ENCODE results near the gene ADGRL3.
"Not testable (repeated sequence)": the region's sequence is repeated elsewhere in the genome, so short reads cannot be mapped to it uniquely, and the experiment has no call there.

The ADGRL3 gene

DNA sequence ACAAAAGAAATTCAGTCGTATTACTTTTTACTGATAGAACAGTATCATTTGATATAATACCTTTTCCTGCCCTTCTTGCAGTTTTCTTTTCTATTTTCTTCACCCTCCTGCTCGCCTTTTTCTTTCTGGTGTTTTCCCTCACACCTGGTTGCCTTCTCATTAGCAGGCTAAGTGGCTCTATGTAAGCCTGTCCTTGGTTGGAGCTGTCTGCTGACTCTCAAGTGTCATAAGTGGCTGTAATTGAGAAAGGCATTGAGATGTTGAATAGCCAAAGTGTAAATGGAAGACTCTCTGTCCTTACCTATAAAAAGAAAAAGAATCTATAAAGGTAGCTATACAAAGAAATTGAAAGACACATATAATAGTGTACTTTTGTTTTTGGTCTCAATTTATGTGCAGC is 180.7 kb downstream of the ADGRL3 start:
- Histone ChIP-seq H2AFZ (ENCODE audit: insufficient read depth, low read length, poor library complexity) (no peak overlapping the region), H3K4me2 (ENCODE audit: low read length) (no peak overlapping the region), H3K4ac (ENCODE audit: low read depth, low read length) (no peak overlapping the region), H3K4me3 (ENCODE audit: low read depth, low read length) (no peak overlapping the region), H2BK5ac (ENCODE audit: low read depth, low read length, poor library complexity) (no peak overlapping the region), H2BK120ac (ENCODE audit: insufficient read depth, low read length, poor library complexity) (no peak overlapping the region), H3K9ac (ENCODE audit: low read length) (no peak overlapping the region), H4K8ac (ENCODE audit: low read depth, low read length) (no peak overlapping the region), H4K12ac (ENCODE audit: low read depth, low read length) (no peak overlapping the region), H3K4me1 (ENCODE audit: control insufficient read depth in 1 of 2, insufficient read depth in 2 of 2, low read length in 2 of 2) (no peaks in the 10 kb centered on the region), H3K23ac (ENCODE audit: low read length) (no peak overlapping the region), H3K79me2 (ENCODE audit: control insufficient read depth, insufficient read depth, low read length, poor library complexity) (no peaks in the 10 kb centered on the region), H3K9me3 (ENCODE audit: insufficient read depth, low read depth, low read length) (no peaks in the 10 kb centered on the region), H2AK5ac (ENCODE audit: low read length) (no peak overlapping the region), H3K27ac (ENCODE audit: low read depth, low read length) (no peak overlapping the region), H3K36me3 (ENCODE audit: control insufficient read depth in 1 of 2, insufficient read depth in 2 of 2, low read length in 2 of 2) (no peaks in the 10 kb centered on the region), H3K18ac (ENCODE audit: low read length) (no peak overlapping the region), H3K14ac (ENCODE audit: low read length) (no peak overlapping the region), H3K79me1 (ENCODE audit: low read length) (no peaks in the 10 kb centered on the region), H2BK12ac (ENCODE audit: low read length) (no peak overlapping the region), H3K27me3 (ENCODE audit: insufficient read depth, low read length) (no peaks in the 10 kb centered on the region), H4K91ac (ENCODE audit: low read depth, low read length) (no peak overlapping the region)
- WGBS (ENCODE audit: extremely low coverage, insufficient coverage, insufficient read length): no CpG with 5 or more reads among the region's 2 CpGs
- DNase-seq: no peak

DNA sequence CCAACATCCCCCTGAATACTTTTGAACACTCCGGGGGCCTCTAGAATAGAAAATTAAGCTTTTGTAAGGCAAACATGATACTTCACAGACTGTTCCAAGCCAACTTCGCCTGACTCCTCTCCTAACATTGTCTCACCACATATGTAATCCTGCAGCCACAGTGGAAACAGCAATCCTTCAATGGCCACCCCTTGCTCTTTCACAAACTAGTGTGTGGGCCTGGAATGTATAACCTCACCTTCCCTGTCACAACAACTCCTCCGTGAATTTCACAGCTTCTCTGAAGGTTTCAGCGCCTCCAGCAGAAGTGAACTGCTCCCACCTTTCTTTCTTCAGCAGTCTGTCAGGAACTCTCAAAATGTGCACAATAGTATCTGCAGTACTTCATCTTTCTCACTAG is 185.1 kb downstream of the ADGRL3 start:
- H3K79me2 ChIP-seq (ENCODE audit: control insufficient read depth, insufficient read depth, low read length, poor library complexity): no peaks in the 10 kb centered on the region
- no peak overlapping the region for H4K91ac ChIP-seq (ENCODE audit: low read depth, low read length)
- no peak overlapping the region for H3K27ac ChIP-seq (ENCODE audit: low read depth, low read length)

DNA sequence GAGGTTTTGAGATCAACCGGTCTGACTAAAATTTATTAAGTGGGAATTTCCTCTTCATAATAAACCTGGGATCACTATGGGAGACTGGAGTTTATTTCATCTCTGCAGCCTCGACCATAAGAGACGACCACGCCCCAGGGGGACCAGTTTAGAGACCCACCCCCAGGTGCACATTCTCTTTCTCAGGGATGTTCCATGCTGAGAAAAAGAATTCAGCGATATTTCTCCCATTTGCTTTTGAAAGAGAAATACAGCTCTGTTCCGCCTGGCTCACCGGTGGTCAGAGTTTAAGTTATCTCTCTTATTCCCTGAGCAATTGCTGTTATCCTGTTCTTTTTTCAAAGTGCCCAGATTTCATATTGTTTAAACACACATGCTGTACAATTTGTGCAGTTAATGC is 187.2 kb downstream of the ADGRL3 start:
- not testable (repeated sequence) for H2AK5ac ChIP-seq (ENCODE audit: low read length); H3K4ac ChIP-seq (ENCODE audit: low read depth, low read length); H3K4me2 ChIP-seq (ENCODE audit: low read length); H2BK5ac ChIP-seq (ENCODE audit: low read depth, low read length, poor library complexity); H4K12ac ChIP-seq (ENCODE audit: low read depth, low read length); H3K79me1 ChIP-seq (ENCODE audit: low read length); H3K36me3 ChIP-seq (ENCODE audit: control insufficient read depth in 1 of 2, insufficient read depth in 2 of 2, low read length in 2 of 2); H3K4me3 ChIP-seq (ENCODE audit: low read depth, low read length); H2AFZ ChIP-seq (ENCODE audit: insufficient read depth, low read length, poor library complexity); H3K9me3 ChIP-seq (ENCODE audit: insufficient read depth, low read depth, low read length); H4K91ac ChIP-seq (ENCODE audit: low read depth, low read length); H3K27me3 ChIP-seq (ENCODE audit: insufficient read depth, low read length); H4K8ac ChIP-seq (ENCODE audit: low read depth, low read length); H2BK120ac ChIP-seq (ENCODE audit: insufficient read depth, low read length, poor library complexity); DNase-seq; H3K79me2 ChIP-seq (ENCODE audit: control insufficient read depth, insufficient read depth, low read length, poor library complexity); H3K18ac ChIP-seq (ENCODE audit: low read length); H3K23ac ChIP-seq (ENCODE audit: low read length); H3K4me1 ChIP-seq (ENCODE audit: control insufficient read depth in 1 of 2, insufficient read depth in 2 of 2, low read length in 2 of 2); H3K9ac ChIP-seq (ENCODE audit: low read length); H3K27ac ChIP-seq (ENCODE audit: low read depth, low read length); H2BK12ac ChIP-seq (ENCODE audit: low read length); H3K14ac ChIP-seq (ENCODE audit: low read length)
- WGBS (ENCODE audit: extremely low coverage, insufficient coverage, insufficient read length): no CpG with 5 or more reads among the region's 7 CpGs

More for the DNA sequence above, 185.1 kb downstream of the ADGRL3 start:
- no peak overlapping the region for H2BK12ac ChIP-seq (ENCODE audit: low read length)
- no peak overlapping the region for H3K4me3 ChIP-seq (ENCODE audit: low read depth, low read length)
- no peak overlapping the region for H3K4ac ChIP-seq (ENCODE audit: low read depth, low read length)
- no peaks in the 10 kb centered on the region for H3K27me3 ChIP-seq (ENCODE audit: insufficient read depth, low read length)
- H3K14ac ChIP-seq (ENCODE audit: low read length): no peak overlapping the region
- H3K18ac ChIP-seq (ENCODE audit: low read length): no peak overlapping the region
- no peak overlapping the region for H3K4me2 ChIP-seq (ENCODE audit: low read length)
- no peaks in the 10 kb centered on the region for H3K9me3 ChIP-seq (ENCODE audit: insufficient read depth, low read depth, low read length)
- H3K36me3 ChIP-seq (ENCODE audit: control insufficient read depth in 1 of 2, insufficient read depth in 2 of 2, low read length in 2 of 2): no peaks in the 10 kb centered on the region
- H2AK5ac ChIP-seq (ENCODE audit: low read length): no peak overlapping the region
- H2BK120ac ChIP-seq (ENCODE audit: insufficient read depth, low read length, poor library complexity): no peak overlapping the region
- no CpG with 5 or more reads among the region's 4 CpGs for WGBS (ENCODE audit: extremely low coverage, insufficient coverage, insufficient read length)
- no peak for DNase-seq
- H4K8ac ChIP-seq (ENCODE audit: low read depth, low read length): no peak overlapping the region
- no peak overlapping the region for H2BK5ac ChIP-seq (ENCODE audit: low read depth, low read length, poor library complexity)
- H3K79me1 ChIP-seq (ENCODE audit: low read length): no peaks in the 10 kb centered on the region
- H2AFZ ChIP-seq (ENCODE audit: insufficient read depth, low read length, poor library complexity): no peak overlapping the region
- no peaks in the 10 kb centered on the region for H3K4me1 ChIP-seq (ENCODE audit: control insufficient read depth in 1 of 2, insufficient read depth in 2 of 2, low read length in 2 of 2)
- no peak overlapping the region for H4K12ac ChIP-seq (ENCODE audit: low read depth, low read length)
- H3K23ac ChIP-seq (ENCODE audit: low read length): no peak overlapping the region
- no peak overlapping the region for H3K9ac ChIP-seq (ENCODE audit: low read length)

DNA sequence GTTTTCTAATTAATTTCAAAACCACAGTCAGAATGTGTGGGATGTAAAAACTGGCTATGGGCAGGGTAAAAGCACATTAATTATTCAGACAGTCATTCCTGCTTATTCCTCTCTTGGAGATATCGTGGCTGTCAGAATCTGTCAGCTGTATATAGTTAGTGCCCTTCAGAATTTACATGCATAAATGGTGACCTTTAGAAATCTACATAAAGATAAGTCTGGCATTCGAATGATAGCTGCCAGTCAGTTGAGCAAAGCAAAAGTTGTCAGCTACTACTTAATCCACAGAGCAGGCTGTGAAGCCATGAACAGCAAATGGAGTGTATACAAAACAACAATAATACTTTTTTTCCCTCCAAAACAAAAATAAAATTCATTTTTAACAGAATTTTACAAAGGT is 189.5 kb downstream of the ADGRL3 start:
- Histone ChIP-seq H2AFZ (ENCODE audit: insufficient read depth, low read length, poor library complexity) (no peak overlapping the region), H3K79me1 (ENCODE audit: low read length) (no peaks in the 10 kb centered on the region), H3K4me3 (ENCODE audit: low read depth, low read length) (no peak overlapping the region), H3K4ac (ENCODE audit: low read depth, low read length) (no peak overlapping the region), H3K18ac (ENCODE audit: low read length) (no peak overlapping the region), H2BK120ac (ENCODE audit: insufficient read depth, low read length, poor library complexity) (no peak overlapping the region), H3K27ac (ENCODE audit: low read depth, low read length) (no peak overlapping the region), H4K8ac (ENCODE audit: low read depth, low read length) (no peak overlapping the region), H3K23ac (ENCODE audit: low read length) (no peak overlapping the region), H3K27me3 (ENCODE audit: insufficient read depth, low read length) (no peaks in the 10 kb centered on the region), H3K36me3 (ENCODE audit: control insufficient read depth in 1 of 2, insufficient read depth in 2 of 2, low read length in 2 of 2) (no peaks in the 10 kb centered on the region), H3K9ac (ENCODE audit: low read length) (no peak overlapping the region), H3K14ac (ENCODE audit: low read length) (no peak overlapping the region), H3K4me1 (ENCODE audit: control insufficient read depth in 1 of 2, insufficient read depth in 2 of 2, low read length in 2 of 2) (no peaks in the 10 kb centered on the region), H2AK5ac (ENCODE audit: low read length) (no peak overlapping the region), H2BK5ac (ENCODE audit: low read depth, low read length, poor library complexity) (no peak overlapping the region), H2BK12ac (ENCODE audit: low read length) (no peak overlapping the region), H4K91ac (ENCODE audit: low read depth, low read length) (no peak overlapping the region), H4K12ac (ENCODE audit: low read depth, low read length) (no peak overlapping the region), H3K79me2 (ENCODE audit: control insufficient read depth, insufficient read depth, low read length, poor library complexity) (no peaks in the 10 kb centered on the region), H3K4me2 (ENCODE audit: low read length) (no peak overlapping the region), H3K9me3 (ENCODE audit: insufficient read depth, low read depth, low read length) (no peaks in the 10 kb centered on the region)
- no peak for DNase-seq
- no CpG with 5 or more reads among the region's 2 CpGs for WGBS (ENCODE audit: extremely low coverage, insufficient coverage, insufficient read length)

Data from trophoblast cell (in vitro differentiated cells and primary cell).